Astrocyte (in vitro differentiated cells and primary cell): ENCODE data around the gene ERCC3. TPM values are rescaled to one million over a fixed set of nuclear protein-coding genes. Genes with fewer than 3 reads are reported as not detected.

Experiments
- DNase-seq: peaks from one replicate; pipeline ENCODE4 v3.0.0-alpha.2; 2010; ENCODE audit warnings: low read depth
- FAIRE-seq: peaks from 2 replicates; lab custom pipeline; 2011; peaks lifted over from hg19 to GRCh38; lab: Jason Lieb, UNC
- H2AFZ ChIP-seq: 2 replicates; pipeline ENCODE4 v1.6.0; 2012; ENCODE audit warnings: low read depth, low read length, inconsistent platforms
- H3K27ac ChIP-seq: 2 replicates; pipeline ENCODE4 v1.5.1; 2011; ENCODE audit warnings: low read depth, low read length, inconsistent platforms
- H3K27me3 ChIP-seq: 2 replicates; pipeline ENCODE4 v1.6.0; 2011; ENCODE audit warnings: low read length, inconsistent platforms; ENCODE audit not compliant: insufficient read depth
- H3K36me3 ChIP-seq: 2 replicates; pipeline ENCODE4 v1.5.1; 2011; ENCODE audit warnings: low read length, inconsistent platforms; ENCODE audit not compliant: insufficient read depth
- H3K4me1 ChIP-seq: 2 replicates; pipeline ENCODE4 v1.5.1; 2011; ENCODE audit warnings: low read length, inconsistent platforms; ENCODE audit not compliant: insufficient read depth
- H3K4me2 ChIP-seq: 2 replicates; pipeline ENCODE4 v1.6.0; 2012; ENCODE audit warnings: low read length, inconsistent platforms
- H3K4me3 ChIP-seq: 2 replicates; pipeline ENCODE4 v1.5.1; 2011; ENCODE audit warnings: low read depth, mild to moderate bottlenecking, low read length, inconsistent platforms; ENCODE audit not compliant: insufficient read depth
- H3K79me2 ChIP-seq: 2 replicates; pipeline ENCODE4 v1.6.0; 2012; ENCODE audit warnings: mild to moderate bottlenecking, low read length, inconsistent platforms; ENCODE audit not compliant: insufficient read depth
- H3K9ac ChIP-seq: 2 replicates; pipeline ENCODE4 v1.6.0; 2012; ENCODE audit warnings: mild to moderate bottlenecking, low read length, inconsistent platforms
- H3K9me3 ChIP-seq: 2 replicates; pipeline ENCODE4 v1.5.1; 2012; ENCODE audit warnings: low read depth, mild to moderate bottlenecking, low read length, inconsistent platforms; ENCODE audit not compliant: insufficient read depth
- H4K20me1 ChIP-seq: 2 replicates; pipeline ENCODE4 v1.6.0; 2012; ENCODE audit warnings: low read length, inconsistent platforms; ENCODE audit not compliant: insufficient read depth
- H3K27ac Mint-ChIP-seq: one replicate; pipeline ENCODE4 v1.8.0; 2021; ENCODE audit warnings: mild to moderate bottlenecking, mixed read lengths; ENCODE audit not compliant: unreplicated experiment
- H3K27me3 Mint-ChIP-seq: one replicate; pipeline ENCODE4 v1.8.0; 2021; ENCODE audit warnings: low read depth, mixed read lengths; ENCODE audit not compliant: unreplicated experiment
- H3K36me3 Mint-ChIP-seq: one replicate; pipeline ENCODE4 v1.8.0; 2021; ENCODE audit warnings: low read depth, mixed read lengths; ENCODE audit not compliant: unreplicated experiment
- H3K4me1 Mint-ChIP-seq: one replicate; pipeline ENCODE4 v1.8.0; 2021; ENCODE audit warnings: low read depth, mixed read lengths; ENCODE audit not compliant: unreplicated experiment
- H3K4me3 Mint-ChIP-seq: one replicate; pipeline ENCODE4 v1.8.0; 2021; ENCODE audit warnings: mild to moderate bottlenecking, moderate library complexity, mixed read lengths; ENCODE audit not compliant: unreplicated experiment
- H3K9me3 Mint-ChIP-seq: one replicate; pipeline ENCODE4 v1.8.0; 2021; ENCODE audit warnings: mild to moderate bottlenecking, mixed read lengths; ENCODE audit not compliant: unreplicated experiment
- EZH2 ChIP-seq: IDR thresholded peaks from 2 replicates; pipeline ENCODE4 v1.6.1; 2012; ENCODE audit warnings: mild to moderate bottlenecking, low read length, inconsistent platforms; ENCODE audit not compliant: insufficient read depth
- total RNA-seq: library from RNA; stranded (reverse); gene quantifications from 2 replicates; pipeline ENCODE4 v1.2.1, GENCODE V29; 2021
- TF ChIP-seq, protein P1 (sequence below): IDR thresholded peaks from 2 replicates; pipeline ENCODE4 v1.5.1; 2011; ENCODE audit warnings: low read depth, mild to moderate bottlenecking, inconsistent platforms, low read length, moderate library complexity; ENCODE audit not compliant: insufficient read depth

The ERCC3 gene
- total RNA-seq, 1 donor from 2014 or later, result 34.8 TPM

DNA sequence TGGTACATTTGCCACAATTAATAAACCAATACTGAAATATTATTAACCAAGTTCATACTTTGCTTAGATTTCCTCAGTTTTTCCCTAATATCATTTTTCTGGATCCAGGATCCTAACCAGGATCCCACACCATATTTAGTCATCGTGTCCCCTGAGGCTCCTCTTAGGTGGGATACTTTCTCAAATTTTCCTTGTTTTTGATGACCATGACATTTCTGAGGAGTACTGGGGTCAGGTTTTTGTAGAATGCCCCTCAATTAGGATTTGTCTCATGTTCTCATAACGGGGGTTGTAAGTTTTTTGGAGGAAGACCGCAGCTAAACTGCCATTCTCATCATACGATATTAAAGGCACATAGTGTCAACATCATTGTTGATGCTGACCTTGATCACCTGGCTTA, 15.5 kb upstream of the ERCC3 start:
- FAIRE-seq, result no peak
- H3K4me3 ChIP-seq, result no peak overlapping the region
- no peaks in the 10 kb centered on the region for H3K27me3 Mint-ChIP-seq
- H3K9me3 ChIP-seq, result no peaks in the 10 kb centered on the region
- H3K9me3 Mint-ChIP-seq, result no peaks in the 10 kb centered on the region
- TF ChIP-seq EZH2, result no peak
- TF ChIP-seq, protein P1, sequence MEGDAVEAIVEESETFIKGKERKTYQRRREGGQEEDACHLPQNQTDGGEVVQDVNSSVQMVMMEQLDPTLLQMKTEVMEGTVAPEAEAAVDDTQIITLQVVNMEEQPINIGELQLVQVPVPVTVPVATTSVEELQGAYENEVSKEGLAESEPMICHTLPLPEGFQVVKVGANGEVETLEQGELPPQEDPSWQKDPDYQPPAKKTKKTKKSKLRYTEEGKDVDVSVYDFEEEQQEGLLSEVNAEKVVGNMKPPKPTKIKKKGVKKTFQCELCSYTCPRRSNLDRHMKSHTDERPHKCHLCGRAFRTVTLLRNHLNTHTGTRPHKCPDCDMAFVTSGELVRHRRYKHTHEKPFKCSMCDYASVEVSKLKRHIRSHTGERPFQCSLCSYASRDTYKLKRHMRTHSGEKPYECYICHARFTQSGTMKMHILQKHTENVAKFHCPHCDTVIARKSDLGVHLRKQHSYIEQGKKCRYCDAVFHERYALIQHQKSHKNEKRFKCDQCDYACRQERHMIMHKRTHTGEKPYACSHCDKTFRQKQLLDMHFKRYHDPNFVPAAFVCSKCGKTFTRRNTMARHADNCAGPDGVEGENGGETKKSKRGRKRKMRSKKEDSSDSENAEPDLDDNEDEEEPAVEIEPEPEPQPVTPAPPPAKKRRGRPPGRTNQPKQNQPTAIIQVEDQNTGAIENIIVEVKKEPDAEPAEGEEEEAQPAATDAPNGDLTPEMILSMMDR, result no peak
- no peaks in the 10 kb centered on the region for H3K27me3 ChIP-seq
- no peak overlapping the region for H3K9ac ChIP-seq
- H3K27ac Mint-ChIP-seq, result no peak overlapping the region
- DNase-seq, result no peak
- H3K4me1 ChIP-seq, result no peaks in the 10 kb centered on the region
- H3K79me2 ChIP-seq, result no peaks in the 10 kb centered on the region
- no peaks in the 10 kb centered on the region for H3K4me1 Mint-ChIP-seq
- peaks cover 6% of the 10 kb centered on the region for H3K36me3 Mint-ChIP-seq
- H3K36me3 ChIP-seq, result peaks cover 28% of the 10 kb centered on the region
- no peak overlapping the region for H3K4me3 Mint-ChIP-seq
- no peak overlapping the region for H2AFZ ChIP-seq
- no peaks in the 10 kb centered on the region for H4K20me1 ChIP-seq
- no peak overlapping the region for H3K4me2 ChIP-seq
- H3K27ac ChIP-seq, result no peak overlapping the region

DNA sequence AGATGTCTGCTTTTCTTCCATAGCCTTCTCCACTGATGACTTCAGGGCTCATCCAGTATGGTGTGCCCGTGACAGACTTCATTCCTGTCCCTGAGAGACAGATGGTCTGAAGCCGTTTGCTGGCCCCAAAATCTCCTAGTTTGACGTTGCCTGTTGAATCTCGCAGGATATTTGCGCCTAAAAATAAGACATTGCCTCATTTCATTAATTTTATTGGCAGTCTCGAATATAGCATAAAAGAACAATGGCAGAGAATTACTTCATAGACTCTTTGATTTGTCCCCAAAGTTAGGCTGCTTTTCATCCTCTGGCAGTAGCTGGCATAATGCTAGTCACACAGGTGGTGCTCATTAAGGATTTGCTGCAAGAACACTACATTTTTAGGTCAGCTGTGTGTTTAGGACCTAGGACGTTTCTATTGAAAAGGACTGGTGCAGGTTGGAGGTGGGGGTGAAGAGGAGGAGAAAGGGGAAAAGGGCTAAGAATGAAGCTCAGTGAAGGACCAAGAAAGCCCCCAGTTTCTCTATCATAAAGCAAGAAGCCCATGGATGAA, 14.7 kb upstream of the ERCC3 start:
- no peak for FAIRE-seq

More for the DNA sequence above, 14.7 kb upstream of the ERCC3 start:
- Histone ChIP-seq H3K79me2 (no peaks in the 10 kb centered on the region), H2AFZ (no peak overlapping the region), H3K36me3 (peaks cover 19% of the 10 kb centered on the region), H4K20me1 (no peaks in the 10 kb centered on the region), H3K9ac (no peak overlapping the region), H3K27me3 (no peaks in the 10 kb centered on the region), H3K4me3 (no peak overlapping the region), H3K27ac (no peak overlapping the region), H3K9me3 (no peaks in the 10 kb centered on the region), H3K4me2 (no peak overlapping the region), H3K4me1 (no peaks in the 10 kb centered on the region)
- H3K4me1 Mint-ChIP-seq, result no peaks in the 10 kb centered on the region
- no peaks in the 10 kb centered on the region for H3K27me3 Mint-ChIP-seq
- DNase-seq, result no peak
- TF ChIP-seq EZH2, result no peak
- TF ChIP-seq, protein P1, result no peak
- H3K36me3 Mint-ChIP-seq, result peaks cover 6% of the 10 kb centered on the region
- no peak overlapping the region for H3K4me3 Mint-ChIP-seq
- H3K9me3 Mint-ChIP-seq, result no peaks in the 10 kb centered on the region
- no peak overlapping the region for H3K27ac Mint-ChIP-seq
